ENCODE measurements around the gene CDC42BPA. TPM values are rescaled to one million over a fixed set of nuclear protein-coding genes. Genes with fewer than 3 reads are reported as not detected.
"Not testable (repeated sequence)": the region's sequence is repeated elsewhere in the genome, so short reads cannot be mapped to it uniquely, and the experiment has no call there.

Gene CDC42BPA
- total RNA-seq, 1 experiment from 2014 or later, result 25.2 TPM

- ATAC-seq (no peak), DNase-seq (ENCODE audit: low spot score) (no peak)
- Mint-ChIP-seq H3K4me3 (no peak overlapping the region), H3K36me3 (peaks cover 4% of the 10 kb centered on the region; the same call in 1 of the 2 replicates), H3K27ac (no peak overlapping the region), H3K4me1 (peaks cover 27% of the 10 kb centered on the region), H3K27me3 (ENCODE audit: low read depth) (no peaks in the 10 kb centered on the region), H3K9me3 (no peaks in the 10 kb centered on the region)
- TF ChIP-seq SMAD3 (CRISPR knock-in tag; IDR thresholded peaks at IDR 0.05; ENCODE audit: borderline replicate concordance) (no peak), ESRRA (CRISPR knock-in tag; IDR thresholded peaks at IDR 0.05; ENCODE audit: borderline replicate concordance) (no peak), ZNF219 (CRISPR knock-in tag; IDR thresholded peaks at IDR 0.05; ENCODE audit: borderline replicate concordance) (no peak), ZBTB43 (CRISPR knock-in tag; IDR thresholded peaks at IDR 0.05) (no peak), NFE2L1 (CRISPR knock-in tag; IDR thresholded peaks at IDR 0.05) (no peak), NR1H2 (CRISPR knock-in tag; IDR thresholded peaks at IDR 0.05) (no peak)
- ChIA-PET CTCF (interaction anchor here (0.7 to 1.8 kb wide), 5 partner anchors 134 to 498 kb away, joined by 3 to 5 read pairs (median 4); no protein-coding TSS in a partner anchor), POLR2A (no interaction called here)
Measured at GRCh38 chr1:227124473-227124872, 193.8 kb downstream of the CDC42BPA start.

- peaks cover 24% of the 10 kb centered on the region for H3K4me1 Mint-ChIP-seq
- no peak overlapping the region for H3K4me3 Mint-ChIP-seq
- ChIA-PET POLR2A (no interaction called here), CTCF (no interaction called here)
- no peaks in the 10 kb centered on the region for H3K27me3 Mint-ChIP-seq (ENCODE audit: low read depth)
- DNase-seq (ENCODE audit: low spot score) (peak; percentile 22), ATAC-seq (no peak)
- no peaks in the 10 kb centered on the region for H3K36me3 Mint-ChIP-seq
- no peaks in the 10 kb centered on the region for H3K9me3 Mint-ChIP-seq
- TF ChIP-seq, protein P1, sequence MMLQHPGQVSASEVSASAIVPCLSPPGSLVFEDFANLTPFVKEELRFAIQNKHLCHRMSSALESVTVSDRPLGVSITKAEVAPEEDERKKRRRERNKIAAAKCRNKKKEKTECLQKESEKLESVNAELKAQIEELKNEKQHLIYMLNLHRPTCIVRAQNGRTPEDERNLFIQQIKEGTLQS (CRISPR knock-in tag; conservative IDR thresholded peaks at IDR 0.05), result no peak
- TF ChIP-seq E2F4 (CRISPR knock-in tag; IDR thresholded peaks at IDR 0.05; ENCODE audit: borderline replicate concordance, low read depth), result no peak
- no peak for TF ChIP-seq TEAD4 (CRISPR knock-in tag; IDR thresholded peaks at IDR 0.05)
- TF ChIP-seq, protein P2, sequence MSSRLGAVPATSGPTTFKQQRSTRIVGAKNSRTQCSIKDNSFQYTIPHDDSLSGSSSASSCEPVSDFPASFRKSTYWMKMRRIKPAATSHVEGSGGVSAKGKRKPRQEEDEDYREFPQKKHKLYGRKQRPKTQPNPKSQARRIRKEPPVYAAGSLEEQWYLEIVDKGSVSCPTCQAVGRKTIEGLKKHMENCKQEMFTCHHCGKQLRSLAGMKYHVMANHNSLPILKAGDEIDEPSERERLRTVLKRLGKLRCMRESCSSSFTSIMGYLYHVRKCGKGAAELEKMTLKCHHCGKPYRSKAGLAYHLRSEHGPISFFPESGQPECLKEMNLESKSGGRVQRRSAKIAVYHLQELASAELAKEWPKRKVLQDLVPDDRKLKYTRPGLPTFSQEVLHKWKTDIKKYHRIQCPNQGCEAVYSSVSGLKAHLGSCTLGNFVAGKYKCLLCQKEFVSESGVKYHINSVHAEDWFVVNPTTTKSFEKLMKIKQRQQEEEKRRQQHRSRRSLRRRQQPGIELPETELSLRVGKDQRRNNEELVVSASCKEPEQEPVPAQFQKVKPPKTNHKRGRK (CRISPR knock-in tag; IDR thresholded peaks at IDR 0.05; ENCODE audit: borderline replicate concordance), result no peak
- no peak for TF ChIP-seq ZNF121 (CRISPR knock-in tag; IDR thresholded peaks at IDR 0.05)
- TF ChIP-seq ZNF396 (CRISPR knock-in tag; IDR thresholded peaks at IDR 0.05; ENCODE audit: borderline replicate concordance), result no peak
- TF ChIP-seq TP53 (CRISPR knock-in tag; IDR thresholded peaks at IDR 0.05), result no peak
- TF ChIP-seq ZNF423 (CRISPR knock-in tag; IDR thresholded peaks at IDR 0.05), result no peak
- no peak overlapping the region for H3K27ac Mint-ChIP-seq
Measured at GRCh38 chr1:227120826-227121225, 197.5 kb downstream of the CDC42BPA start.

GRCh38 chr1:227112538-227112937 lies 205.8 kb downstream of the CDC42BPA start:
- DNase-seq (ENCODE audit: low spot score) (no peak), ATAC-seq (no peak)
- ChIA-PET CTCF (no interaction called here), POLR2A (no interaction called here)
- TF ChIP-seq MXD4 (CRISPR knock-in tag; IDR thresholded peaks at IDR 0.05; ENCODE audit: borderline replicate concordance), result no peak
- TF ChIP-seq HMGA2 (CRISPR knock-in tag; IDR thresholded peaks at IDR 0.05), result peak; percentile 32; the same call in 1 of the 2 replicates
- no peaks in the 10 kb centered on the region for H3K27me3 Mint-ChIP-seq (ENCODE audit: low read depth)
- H3K9me3 Mint-ChIP-seq, result no peaks in the 10 kb centered on the region
- H3K4me3 Mint-ChIP-seq, result no peak overlapping the region
- peaks cover 3% of the 10 kb centered on the region; the same call in 1 of the 2 replicates for H3K4me1 Mint-ChIP-seq
- H3K27ac Mint-ChIP-seq, result no peak overlapping the region
- peaks cover 5% of the 10 kb centered on the region for H3K36me3 Mint-ChIP-seq

DNA sequence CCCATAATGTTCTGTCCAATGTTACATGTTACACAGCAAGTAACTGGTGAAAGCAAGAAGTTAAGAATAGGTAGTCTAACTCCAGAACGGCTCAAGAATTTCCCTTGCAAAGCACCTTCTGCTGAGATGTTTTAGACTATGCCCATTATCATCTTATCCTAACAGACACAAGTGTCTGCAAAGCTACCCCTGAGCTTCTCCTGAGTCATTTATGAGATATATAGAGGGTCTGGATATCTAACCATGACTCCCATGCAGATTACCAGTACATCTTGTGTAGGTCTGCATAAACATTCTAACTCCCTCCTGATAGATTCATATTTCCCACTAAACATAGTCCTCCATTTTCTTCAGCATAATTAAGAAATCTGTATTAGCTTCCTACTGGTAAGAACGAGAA lies 206.5 kb downstream of the CDC42BPA start:
- no peaks in the 10 kb centered on the region for H3K27me3 Mint-ChIP-seq (ENCODE audit: low read depth)
- DNase-seq (ENCODE audit: low spot score), result no peak
- ChIA-PET CTCF (no interaction called here), POLR2A (no interaction called here)
- peaks cover 5% of the 10 kb centered on the region for H3K36me3 Mint-ChIP-seq
- peaks cover 3% of the 10 kb centered on the region; the same call in 1 of the 2 replicates for H3K4me1 Mint-ChIP-seq
- no peak for ATAC-seq
- H3K4me3 Mint-ChIP-seq, result no peak overlapping the region
- no peak overlapping the region for H3K27ac Mint-ChIP-seq
- H3K9me3 Mint-ChIP-seq, result no peaks in the 10 kb centered on the region
- no peak for TF ChIP-seq ZNF232 (CRISPR knock-in tag; IDR thresholded peaks at IDR 0.05)
- TF ChIP-seq NFATC4 (CRISPR knock-in tag; IDR thresholded peaks at IDR 0.05), result no peak
- TF ChIP-seq, protein P3, sequence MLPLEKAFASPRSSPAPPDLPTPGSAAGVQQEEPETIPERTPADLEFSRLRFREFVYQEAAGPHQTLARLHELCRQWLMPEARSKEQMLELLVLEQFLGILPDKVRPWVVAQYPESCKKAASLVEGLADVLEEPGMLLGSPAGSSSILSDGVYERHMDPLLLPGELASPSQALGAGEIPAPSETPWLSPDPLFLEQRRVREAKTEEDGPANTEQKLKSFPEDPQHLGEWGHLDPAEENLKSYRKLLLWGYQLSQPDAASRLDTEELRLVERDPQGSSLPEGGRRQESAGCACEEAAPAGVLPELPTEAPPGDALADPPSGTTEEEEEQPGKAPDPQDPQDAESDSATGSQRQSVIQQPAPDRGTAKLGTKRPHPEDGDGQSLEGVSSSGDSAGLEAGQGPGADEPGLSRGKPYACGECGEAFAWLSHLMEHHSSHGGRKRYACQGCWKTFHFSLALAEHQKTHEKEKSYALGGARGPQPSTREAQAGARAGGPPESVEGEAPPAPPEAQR (CRISPR knock-in tag; IDR thresholded peaks at IDR 0.05), result no peak
- TF ChIP-seq NR2C2 (CRISPR knock-in tag; IDR thresholded peaks at IDR 0.05), result no peak
- TF ChIP-seq TP53 (CRISPR knock-in tag; IDR thresholded peaks at IDR 0.05), result no peak
- TF ChIP-seq, protein P4, sequence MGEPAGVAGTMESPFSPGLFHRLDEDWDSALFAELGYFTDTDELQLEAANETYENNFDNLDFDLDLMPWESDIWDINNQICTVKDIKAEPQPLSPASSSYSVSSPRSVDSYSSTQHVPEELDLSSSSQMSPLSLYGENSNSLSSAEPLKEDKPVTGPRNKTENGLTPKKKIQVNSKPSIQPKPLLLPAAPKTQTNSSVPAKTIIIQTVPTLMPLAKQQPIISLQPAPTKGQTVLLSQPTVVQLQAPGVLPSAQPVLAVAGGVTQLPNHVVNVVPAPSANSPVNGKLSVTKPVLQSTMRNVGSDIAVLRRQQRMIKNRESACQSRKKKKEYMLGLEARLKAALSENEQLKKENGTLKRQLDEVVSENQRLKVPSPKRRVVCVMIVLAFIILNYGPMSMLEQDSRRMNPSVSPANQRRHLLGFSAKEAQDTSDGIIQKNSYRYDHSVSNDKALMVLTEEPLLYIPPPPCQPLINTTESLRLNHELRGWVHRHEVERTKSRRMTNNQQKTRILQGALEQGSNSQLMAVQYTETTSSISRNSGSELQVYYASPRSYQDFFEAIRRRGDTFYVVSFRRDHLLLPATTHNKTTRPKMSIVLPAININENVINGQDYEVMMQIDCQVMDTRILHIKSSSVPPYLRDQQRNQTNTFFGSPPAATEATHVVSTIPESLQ (CRISPR knock-in tag; IDR thresholded peaks at IDR 0.05), result no peak

DNA sequence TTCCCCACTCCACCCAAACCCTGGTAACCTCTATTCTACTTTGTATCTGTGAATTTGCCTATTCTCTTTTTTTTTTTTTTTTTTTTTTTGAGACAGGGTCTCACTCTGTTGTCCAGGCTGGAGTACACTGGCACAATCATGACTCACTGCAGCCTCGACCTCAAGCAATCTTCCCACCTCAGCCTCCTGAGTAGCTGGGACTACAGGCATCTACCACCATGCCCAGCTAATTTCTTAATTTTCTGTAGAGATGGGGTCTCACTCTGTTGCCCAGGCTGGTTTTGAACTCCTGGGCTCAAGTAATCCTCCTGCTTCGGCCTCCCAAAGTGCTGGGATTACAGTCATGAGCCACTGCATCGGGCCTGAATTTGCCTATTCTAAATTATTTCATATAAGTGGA lies 213.0 kb downstream of the CDC42BPA start:
- CTCF ChIA-PET; H3K4me1 Mint-ChIP-seq; H3K4me3 Mint-ChIP-seq; H3K9me3 Mint-ChIP-seq; ATAC-seq; DNase-seq (ENCODE audit: low spot score); H3K27ac Mint-ChIP-seq; H3K36me3 Mint-ChIP-seq; POLR2A ChIA-PET; H3K27me3 Mint-ChIP-seq (ENCODE audit: low read depth): not testable (repeated sequence)
